ENCODE results near the gene CDKN2AIP.

Gene CDKN2AIP

DNA sequence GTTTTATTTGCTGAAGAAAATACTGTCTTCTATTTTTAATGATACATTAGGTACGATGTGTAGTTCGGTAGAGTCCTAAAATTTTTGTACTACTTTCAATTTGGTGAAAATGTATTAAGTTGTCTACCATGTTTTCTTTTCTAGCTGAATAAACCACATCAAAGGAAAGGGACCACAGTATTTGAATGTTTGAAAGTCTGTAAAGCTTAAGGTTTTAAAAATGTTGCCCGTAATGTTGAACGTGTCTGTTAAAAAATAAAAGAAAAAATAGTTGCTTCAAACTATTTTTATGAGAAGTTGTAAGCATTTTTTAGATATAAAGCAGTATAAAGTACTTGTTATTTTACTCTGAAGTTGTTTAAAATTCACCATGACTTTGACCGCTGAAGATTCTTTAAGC is 3.2 kb downstream of the CDKN2AIP start:
- Histone ChIP-seq H3K27me3 (ENCODE audit: insufficient read depth, poor library complexity, severe bottlenecking) (no peaks in the 10 kb centered on the region), H3K27ac (replicated peaks) (no peak overlapping the region), H3K4me3 (replicated peaks; ENCODE audit: insufficient read depth, low read length) (no peak overlapping the region)
- no peak for TF ChIP-seq SPI1 (IDR thresholded peaks at IDR 0.05; ENCODE audit: borderline replicate concordance, low read depth)
- TF ChIP-seq POLR2AphosphoS5 (IDR thresholded peaks at IDR 0.05; ENCODE audit: low read depth) = no peak
- TF ChIP-seq, protein P1, sequence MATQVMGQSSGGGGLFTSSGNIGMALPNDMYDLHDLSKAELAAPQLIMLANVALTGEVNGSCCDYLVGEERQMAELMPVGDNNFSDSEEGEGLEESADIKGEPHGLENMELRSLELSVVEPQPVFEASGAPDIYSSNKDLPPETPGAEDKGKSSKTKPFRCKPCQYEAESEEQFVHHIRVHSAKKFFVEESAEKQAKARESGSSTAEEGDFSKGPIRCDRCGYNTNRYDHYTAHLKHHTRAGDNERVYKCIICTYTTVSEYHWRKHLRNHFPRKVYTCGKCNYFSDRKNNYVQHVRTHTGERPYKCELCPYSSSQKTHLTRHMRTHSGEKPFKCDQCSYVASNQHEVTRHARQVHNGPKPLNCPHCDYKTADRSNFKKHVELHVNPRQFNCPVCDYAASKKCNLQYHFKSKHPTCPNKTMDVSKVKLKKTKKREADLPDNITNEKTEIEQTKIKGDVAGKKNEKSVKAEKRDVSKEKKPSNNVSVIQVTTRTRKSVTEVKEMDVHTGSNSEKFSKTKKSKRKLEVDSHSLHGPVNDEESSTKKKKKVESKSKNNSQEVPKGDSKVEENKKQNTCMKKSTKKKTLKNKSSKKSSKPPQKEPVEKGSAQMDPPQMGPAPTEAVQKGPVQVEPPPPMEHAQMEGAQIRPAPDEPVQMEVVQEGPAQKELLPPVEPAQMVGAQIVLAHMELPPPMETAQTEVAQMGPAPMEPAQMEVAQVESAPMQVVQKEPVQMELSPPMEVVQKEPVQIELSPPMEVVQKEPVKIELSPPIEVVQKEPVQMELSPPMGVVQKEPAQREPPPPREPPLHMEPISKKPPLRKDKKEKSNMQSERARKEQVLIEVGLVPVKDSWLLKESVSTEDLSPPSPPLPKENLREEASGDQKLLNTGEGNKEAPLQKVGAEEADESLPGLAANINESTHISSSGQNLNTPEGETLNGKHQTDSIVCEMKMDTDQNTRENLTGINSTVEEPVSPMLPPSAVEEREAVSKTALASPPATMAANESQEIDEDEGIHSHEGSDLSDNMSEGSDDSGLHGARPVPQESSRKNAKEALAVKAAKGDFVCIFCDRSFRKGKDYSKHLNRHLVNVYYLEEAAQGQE (IDR thresholded peaks at IDR 0.05; ENCODE audit: insufficient replicate concordance, low read depth) = no peak
- no peak for TF ChIP-seq GABPA (IDR thresholded peaks at IDR 0.05; ENCODE audit: low read depth)
- TF ChIP-seq, protein P2, sequence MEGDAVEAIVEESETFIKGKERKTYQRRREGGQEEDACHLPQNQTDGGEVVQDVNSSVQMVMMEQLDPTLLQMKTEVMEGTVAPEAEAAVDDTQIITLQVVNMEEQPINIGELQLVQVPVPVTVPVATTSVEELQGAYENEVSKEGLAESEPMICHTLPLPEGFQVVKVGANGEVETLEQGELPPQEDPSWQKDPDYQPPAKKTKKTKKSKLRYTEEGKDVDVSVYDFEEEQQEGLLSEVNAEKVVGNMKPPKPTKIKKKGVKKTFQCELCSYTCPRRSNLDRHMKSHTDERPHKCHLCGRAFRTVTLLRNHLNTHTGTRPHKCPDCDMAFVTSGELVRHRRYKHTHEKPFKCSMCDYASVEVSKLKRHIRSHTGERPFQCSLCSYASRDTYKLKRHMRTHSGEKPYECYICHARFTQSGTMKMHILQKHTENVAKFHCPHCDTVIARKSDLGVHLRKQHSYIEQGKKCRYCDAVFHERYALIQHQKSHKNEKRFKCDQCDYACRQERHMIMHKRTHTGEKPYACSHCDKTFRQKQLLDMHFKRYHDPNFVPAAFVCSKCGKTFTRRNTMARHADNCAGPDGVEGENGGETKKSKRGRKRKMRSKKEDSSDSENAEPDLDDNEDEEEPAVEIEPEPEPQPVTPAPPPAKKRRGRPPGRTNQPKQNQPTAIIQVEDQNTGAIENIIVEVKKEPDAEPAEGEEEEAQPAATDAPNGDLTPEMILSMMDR (IDR thresholded peaks at IDR 0.05; ENCODE audit: insufficient read depth, low read length) = no peak
- no peak for DNase-seq (ENCODE audit: low read depth in 1 of 2, low spot score in 1 of 2)

DNA sequence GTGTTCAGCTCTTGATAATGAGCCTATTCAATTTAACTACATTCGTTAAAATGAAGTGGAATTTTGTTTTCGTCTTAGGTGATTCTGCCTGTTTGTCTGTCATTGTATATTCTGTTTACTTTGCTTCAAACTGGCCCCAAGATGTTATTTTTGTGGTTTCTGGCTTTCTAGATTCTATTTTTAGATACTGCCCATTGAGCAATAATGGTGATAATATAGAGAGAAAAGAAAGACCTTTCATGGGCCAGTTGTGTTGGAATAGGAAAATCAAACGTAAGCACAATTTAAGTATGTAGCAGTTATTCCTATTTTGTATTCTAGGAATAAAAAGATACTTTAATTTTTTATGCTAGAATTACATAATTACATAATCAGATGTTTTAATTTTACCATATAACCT is 4.0 kb downstream of the CDKN2AIP start:
- DNase-seq (ENCODE audit: low read depth in 1 of 2, low spot score in 1 of 2) = no peak
- Histone ChIP-seq H3K27ac (replicated peaks) (no peak overlapping the region), H3K4me3 (replicated peaks; ENCODE audit: insufficient read depth, low read length) (no peak overlapping the region), H3K27me3 (ENCODE audit: insufficient read depth, poor library complexity, severe bottlenecking) (no peaks in the 10 kb centered on the region)
- TF ChIP-seq, protein P2 (IDR thresholded peaks at IDR 0.05; ENCODE audit: insufficient read depth, low read length) = no peak
- TF ChIP-seq SPI1 (IDR thresholded peaks at IDR 0.05; ENCODE audit: borderline replicate concordance, low read depth) (no peak), GABPA (IDR thresholded peaks at IDR 0.05; ENCODE audit: low read depth) (no peak), POLR2AphosphoS5 (IDR thresholded peaks at IDR 0.05; ENCODE audit: low read depth) (no peak)
- TF ChIP-seq, protein P1 (IDR thresholded peaks at IDR 0.05; ENCODE audit: insufficient replicate concordance, low read depth) = no peak

DNA sequence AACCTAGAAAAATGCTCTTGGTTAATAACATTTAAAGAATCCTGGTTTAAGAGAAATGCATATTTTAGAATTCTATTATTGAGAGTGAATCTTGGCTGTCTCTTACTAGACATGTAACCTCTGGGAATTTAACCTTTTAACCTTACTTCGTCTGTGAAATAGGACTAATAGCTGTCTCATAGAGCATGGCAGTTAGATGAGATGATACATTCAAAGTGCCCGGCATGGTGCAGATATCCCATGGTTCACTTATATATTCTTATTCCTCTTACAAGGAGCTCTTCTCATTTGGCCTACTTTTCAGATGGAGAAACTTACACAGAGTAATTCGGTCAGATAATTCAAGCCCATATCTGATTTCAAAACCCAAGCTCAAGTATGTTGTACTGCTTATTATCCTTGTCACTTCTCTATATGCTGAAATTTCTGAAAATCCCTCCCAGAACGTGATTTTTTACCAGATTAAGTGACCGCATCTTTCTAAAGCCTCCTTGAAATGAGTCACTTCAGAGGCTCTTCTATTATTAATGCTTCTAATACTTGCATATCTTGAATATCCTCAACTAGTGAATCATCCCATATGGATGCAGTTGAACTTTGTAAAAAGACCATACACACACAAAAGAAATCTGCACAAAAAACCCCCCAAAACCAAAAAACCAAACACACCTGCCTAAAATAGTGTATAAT is 4.9 kb downstream of the CDKN2AIP start:
- Histone ChIP-seq H3K27me3 (ENCODE audit: insufficient read depth, poor library complexity, severe bottlenecking) (no peaks in the 10 kb centered on the region), H3K4me3 (replicated peaks; ENCODE audit: insufficient read depth, low read length) (no peak overlapping the region), H3K27ac (replicated peaks) (no peak overlapping the region)
- no peak for DNase-seq (ENCODE audit: low read depth in 1 of 2, low spot score in 1 of 2)
- TF ChIP-seq POLR2AphosphoS5 (IDR thresholded peaks at IDR 0.05; ENCODE audit: low read depth) (no peak), GABPA (IDR thresholded peaks at IDR 0.05; ENCODE audit: low read depth) (no peak), SPI1 (IDR thresholded peaks at IDR 0.05; ENCODE audit: borderline replicate concordance, low read depth) (no peak)
- TF ChIP-seq, protein P1 (IDR thresholded peaks at IDR 0.05; ENCODE audit: insufficient replicate concordance, low read depth) = no peak
- TF ChIP-seq, protein P2 (IDR thresholded peaks at IDR 0.05; ENCODE audit: insufficient read depth, low read length) = no peak

All from HL-60 (cell line).